SIG-M5 (cell line): ENCODE data around the gene C2orf72.
"Not testable (repeated sequence)": the region's sequence is repeated elsewhere in the genome, so short reads cannot be mapped to it uniquely, and the experiment has no call there.

Experiments
- DNase-seq: peaks from one replicate; lab custom pipeline; 2025; lab: John Stamatoyannopoulos, UW

Gene C2orf72

GRCh38 chr2:231046916-231047273, 9.6 kb downstream of the C2orf72 start:
- DNase-seq = no peak

- no peak for DNase-seq
Measured at GRCh38 chr2:231047274-231047922, 10.1 kb downstream of the C2orf72 start.

- DNase-seq = no peak
Measured at GRCh38 chr2:231047923-231048915, 10.9 kb downstream of the C2orf72 start.

- no peak for DNase-seq
Measured at GRCh38 chr2:231049286-231050017, 12.1 kb downstream of the C2orf72 start.

- no peak for DNase-seq
Measured at GRCh38 chr2:231050018-231050901, 12.9 kb downstream of the C2orf72 start.

- no peak for DNase-seq
Measured at GRCh38 chr2:231051116-231051515, 13.8 kb downstream of the C2orf72 start.

GRCh38 chr2:231052494-231053451, 15.4 kb downstream of the C2orf72 start:
- peak; percentile 27 for DNase-seq

- no peak for DNase-seq
Measured at GRCh38 chr2:231053846-231054245, 16.5 kb downstream of the C2orf72 start.

GRCh38 chr2:231056453-231057416, 19.4 kb downstream of the C2orf72 start, which contains the start of gene PSMD1:
PSMD1 (plus strand) TSS chr2:231056867; CDS start chr2:231057026, 159 bp downstream.
- DNase-seq = peak; percentile 45

GRCh38 chr2:231057590-231057989, 20.3 kb downstream of the C2orf72 start:
- DNase-seq = no peak

GRCh38 chr2:231058761-231059550, 21.6 kb downstream of the C2orf72 start:
- DNase-seq = no peak

- DNase-seq = no peak
Measured at GRCh38 chr2:231059756-231060155, 22.4 kb downstream of the C2orf72 start.

GRCh38 chr2:231062776-231063175, 25.5 kb downstream of the C2orf72 start:
- DNase-seq = no peak

- no peak for DNase-seq
Measured at GRCh38 chr2:231063347-231063746, 26.0 kb downstream of the C2orf72 start.

GRCh38 chr2:231065966-231066365, 28.6 kb downstream of the C2orf72 start:
- DNase-seq = no peak

- not testable (repeated sequence) for DNase-seq
Measured at GRCh38 chr2:231067531-231067930, 30.2 kb downstream of the C2orf72 start.

GRCh38 chr2:231068525-231069222, 31.4 kb downstream of the C2orf72 start:
- no peak for DNase-seq
